ENCODE results near the gene TLE3.

The TLE3 gene

DNA sequence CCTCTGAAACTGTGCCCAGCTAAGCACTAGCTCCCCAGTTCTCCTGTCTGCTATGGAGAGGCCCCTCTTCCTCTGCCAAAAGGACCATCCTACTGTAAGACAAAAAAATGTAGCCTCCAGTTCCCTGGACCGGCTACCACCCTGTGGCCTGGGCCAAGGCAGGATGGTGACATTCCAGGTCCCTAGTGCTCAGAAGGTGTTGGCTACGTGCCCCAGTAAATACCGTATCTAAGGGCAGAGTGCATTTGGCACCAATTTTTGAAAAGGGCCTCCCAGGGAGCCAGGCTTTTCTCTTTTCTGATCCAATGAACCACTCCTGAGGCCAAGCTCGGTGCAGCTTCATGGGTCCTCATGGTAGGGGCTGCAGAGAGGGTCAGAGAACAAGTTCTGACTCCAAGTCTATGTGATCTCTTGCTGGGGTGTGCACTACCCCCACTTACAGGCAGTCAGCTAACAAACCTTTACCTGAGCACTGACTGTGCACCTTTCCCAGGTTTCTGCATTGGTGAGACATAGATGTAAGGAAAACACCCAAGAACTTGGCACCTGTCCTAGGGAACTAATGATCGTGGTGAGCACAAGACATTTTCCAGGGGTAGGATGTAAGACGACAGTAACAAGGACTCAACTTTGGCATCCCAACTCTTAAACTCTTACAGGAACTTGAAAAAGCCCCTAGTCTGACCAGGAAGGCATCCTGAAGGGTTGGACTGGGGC, 32.6 kb downstream of the TLE3 start:
- H3K4me3 ChIP-seq (ENCODE audit: low read depth, low read length): no peak overlapping the region
- H3K36me3 ChIP-seq: peaks cover 84% of the 10 kb centered on the region
- no peaks in the 10 kb centered on the region for H3K9me3 ChIP-seq (ENCODE audit: severe bottlenecking)
- no peak for TF ChIP-seq CTCF (IDR thresholded peaks at IDR 0.05; ENCODE audit: low read depth, low read length)
- peak overlapping the region; percentile 83 for H3K27ac ChIP-seq
- no peak for DNase-seq
- no peaks in the 10 kb centered on the region for H3K27me3 ChIP-seq (ENCODE audit: insufficient read depth, low read depth, severe bottlenecking)

DNA sequence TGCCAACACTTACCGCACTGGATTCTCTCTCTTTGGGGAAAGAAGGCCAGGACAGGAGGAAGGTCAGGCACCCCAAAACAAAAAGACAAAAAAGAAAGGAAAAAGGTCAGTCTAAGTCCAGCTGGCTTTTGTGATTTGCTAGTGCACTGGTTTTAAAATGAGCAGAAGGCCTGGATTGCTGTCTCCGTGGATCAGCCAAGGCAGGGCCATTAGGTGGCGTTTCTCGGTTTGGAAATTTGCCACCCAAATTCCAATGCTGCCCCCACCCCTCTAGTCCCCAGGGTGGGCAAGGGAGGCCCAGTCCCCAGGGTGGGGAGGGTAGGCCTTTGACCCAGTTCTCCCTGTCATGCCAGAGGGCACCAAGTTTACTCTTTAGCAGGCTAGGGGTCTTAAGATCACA, 33.3 kb downstream of the TLE3 start:
- Histone ChIP-seq H3K27ac (peak overlapping the region; percentile 83), H3K36me3 (peaks cover 84% of the 10 kb centered on the region)

GRCh38 chr15:70063980-70064379, 33.7 kb downstream of the TLE3 start:
- TF ChIP-seq CTCF (IDR thresholded peaks at IDR 0.05; ENCODE audit: low read depth, low read length): no peak
- Histone ChIP-seq H3K27ac (peak overlapping the region; percentile 83), H3K4me3 (ENCODE audit: low read depth, low read length) (peak overlapping the region; percentile 2; the same call in 1 of the 2 replicates), H3K27me3 (ENCODE audit: insufficient read depth, low read depth, severe bottlenecking) (no peaks in the 10 kb centered on the region), H3K9me3 (ENCODE audit: severe bottlenecking) (no peaks in the 10 kb centered on the region), H3K36me3 (peaks cover 84% of the 10 kb centered on the region)
- no peak for DNase-seq

More for the DNA sequence above, 33.3 kb downstream of the TLE3 start:
- peak; percentile 25; the same call in 1 of the 2 replicates for TF ChIP-seq CTCF (IDR thresholded peaks at IDR 0.05; ENCODE audit: low read depth, low read length)
- Histone ChIP-seq H3K9me3 (ENCODE audit: severe bottlenecking) (no peaks in the 10 kb centered on the region), H3K27me3 (ENCODE audit: insufficient read depth, low read depth, severe bottlenecking) (no peaks in the 10 kb centered on the region), H3K4me3 (ENCODE audit: low read depth, low read length) (no peak overlapping the region)
- DNase-seq: no peak

- Histone ChIP-seq H3K36me3 (peaks cover 84% of the 10 kb centered on the region), H3K27me3 (ENCODE audit: insufficient read depth, low read depth, severe bottlenecking) (no peaks in the 10 kb centered on the region), H3K9me3 (ENCODE audit: severe bottlenecking) (no peaks in the 10 kb centered on the region), H3K4me3 (ENCODE audit: low read depth, low read length) (no peak overlapping the region), H3K27ac (peak overlapping the region; percentile 83)
- no peak for TF ChIP-seq CTCF (IDR thresholded peaks at IDR 0.05; ENCODE audit: low read depth, low read length)
- DNase-seq: peak; percentile 88
Measured at GRCh38 chr15:70063261-70063925, 34.3 kb downstream of the TLE3 start.

DNA sequence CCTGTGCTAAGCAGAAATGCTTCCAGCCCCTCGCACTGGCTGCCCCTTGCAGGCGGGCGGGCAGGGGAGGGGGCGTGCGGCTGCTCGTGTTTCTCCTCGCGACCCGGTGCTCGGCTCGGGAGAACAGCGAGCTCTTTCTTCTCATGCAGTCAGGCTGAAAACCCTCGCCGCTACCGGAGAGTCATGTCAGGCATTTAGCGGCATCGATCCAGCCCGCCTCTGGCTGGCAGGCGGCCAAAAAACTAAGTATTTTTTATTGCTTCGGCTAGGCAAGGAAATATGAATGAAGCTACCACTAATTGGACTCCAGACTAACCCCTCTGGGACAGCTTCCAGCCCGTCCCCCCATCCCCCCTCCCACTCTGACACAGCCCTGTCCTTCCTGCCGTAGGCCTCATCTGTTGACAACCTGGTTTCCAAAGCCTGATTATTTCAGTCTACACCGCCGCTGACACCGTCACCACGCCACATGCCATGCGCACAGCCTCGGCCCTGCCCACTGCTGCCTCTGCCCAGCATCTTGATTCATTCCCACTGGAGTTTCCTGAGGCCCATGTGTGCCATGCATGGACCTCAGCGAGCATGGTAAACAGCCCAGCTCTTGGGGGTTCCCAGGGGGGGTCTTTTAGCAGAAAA, 35.3 kb downstream of the TLE3 start:
- peaks cover 84% of the 10 kb centered on the region for H3K36me3 ChIP-seq
- no peaks in the 10 kb centered on the region for H3K9me3 ChIP-seq (ENCODE audit: severe bottlenecking)
- DNase-seq: peak; percentile 74
- no peak overlapping the region for H3K4me3 ChIP-seq (ENCODE audit: low read depth, low read length)
- peak overlapping the region; percentile 61 for H3K27ac ChIP-seq
- H3K27me3 ChIP-seq (ENCODE audit: insufficient read depth, low read depth, severe bottlenecking): no peaks in the 10 kb centered on the region
- no peak for TF ChIP-seq CTCF (IDR thresholded peaks at IDR 0.05; ENCODE audit: low read depth, low read length)
